Lung (tissue), 12 donors: ENCODE data around the gene SRSF6. TPM values are rescaled to one million over a fixed set of nuclear protein-coding genes. Genes with fewer than 3 reads are reported as not detected.
"Not testable (repeated sequence)": the region's sequence is repeated elsewhere in the genome, so short reads cannot be mapped to it uniquely, and the experiment has no call there.

Source experiments
- ATAC-seq: fragments of 200-7000 bp; cut with Tn5 transposase; one replicate; pipeline ENCODE4 v1.9.1; 2020; ENCODE audit warnings: moderate number of reproducible peaks; ENCODE audit not compliant: insufficient read depth, low FRiP score
- DNase-seq, 3 donors: peaks; one replicate each; pipeline ENCODE4 v3.0.0-alpha.2; 2013 to 2017
- H3K27ac ChIP-seq, 2 donors: one replicate each; pipeline ENCODE4 v1.5.1; 2013; ENCODE audit warnings: mild to moderate bottlenecking in 2 of 2, moderate library complexity in 2 of 2, control low read depth in 1 of 2, inconsistent platforms in 1 of 2, low read depth in 1 of 2, low read length in 1 of 2
- H3K27me3 ChIP-seq, 3 donors: one replicate each; pipeline ENCODE4 v1.5.1; 2013; ENCODE audit warnings: low read length in 2 of 3; ENCODE audit not compliant: control insufficient read depth in 3 of 3, insufficient read depth in 3 of 3
- H3K36me3 ChIP-seq, 4 donors: one replicate each; pipeline ENCODE4 v1.5.1; 2013; ENCODE audit warnings: low read length in 4 of 4, mild to moderate bottlenecking in 1 of 4, moderate library complexity in 1 of 4; ENCODE audit not compliant: control insufficient read depth in 4 of 4, insufficient read depth in 4 of 4
- H3K4me1 ChIP-seq, 5 donors: one replicate each; pipeline ENCODE4 v1.5.1; 2013; ENCODE audit warnings: low read length in 5 of 5, mild to moderate bottlenecking in 2 of 5, moderate library complexity in 1 of 5; ENCODE audit not compliant: control insufficient read depth in 5 of 5, insufficient read depth in 5 of 5
- H3K4me3 ChIP-seq: one replicate; pipeline ENCODE4 v1.5.1; 2013; ENCODE audit warnings: mild to moderate bottlenecking, control low read depth, moderate library complexity
- H3K9ac ChIP-seq, 2 donors: one replicate each; pipeline ENCODE4 v1.5.1; 2013; ENCODE audit warnings: low read length in 2 of 2, control low read depth in 1 of 2; ENCODE audit not compliant: insufficient read depth in 1 of 2
- H3K9me3 ChIP-seq, 4 donors: one replicate each; pipeline ENCODE4 v1.5.1; 2013; ENCODE audit warnings: low read length in 3 of 4, mild to moderate bottlenecking in 1 of 4, moderate library complexity in 1 of 4; ENCODE audit not compliant: control insufficient read depth in 4 of 4, insufficient read depth in 3 of 4
- whole genome bisulfite sequencing, 2 donors: extraction: QIAGEN DNeasy Blood & Tissue Kit; methylation state at CpG; one replicate each; pipeline ENCODE4 v1.1.7; 2013; 5-methylcytosine and 5-hydroxymethylcytosine counted together
- polyA plus RNA-seq, 2 donors: library from polyadenylated mRNA; stranded (reverse); fragments of 200-250 nt; gene quantifications; one replicate each; pipeline ENCODE4 v1.2.1, GENCODE V29; 2013
- total RNA-seq, 2 donors: library from RNA; depleted of rRNA in 1 of 2; stranded (reverse); fragments of >200 nt in 1 of 2; gene quantifications; one replicate each; pipeline ENCODE4 v1.2.1, GENCODE V29; 2014 to 2021
- TF ChIP-seq, protein P1 (sequence below): IDR thresholded peaks from 2 replicates; pipeline ENCODE4 v1.5.1; 2012; ENCODE audit warnings: mild to moderate bottlenecking; ENCODE audit errors: control extremely low read depth, extremely low read depth
- donor health status: control.
- donor health status: control.
- donor health status: Bipolar disorder and iron deficiency.
- donor health status: healthy.
- donor health status: DM: yes; HTN: yes; CAD: no.

Gene SRSF6
- total and polyA plus RNA-seq, 4 donors: 61.9 to 102 (median 94.5) TPM

DNA sequence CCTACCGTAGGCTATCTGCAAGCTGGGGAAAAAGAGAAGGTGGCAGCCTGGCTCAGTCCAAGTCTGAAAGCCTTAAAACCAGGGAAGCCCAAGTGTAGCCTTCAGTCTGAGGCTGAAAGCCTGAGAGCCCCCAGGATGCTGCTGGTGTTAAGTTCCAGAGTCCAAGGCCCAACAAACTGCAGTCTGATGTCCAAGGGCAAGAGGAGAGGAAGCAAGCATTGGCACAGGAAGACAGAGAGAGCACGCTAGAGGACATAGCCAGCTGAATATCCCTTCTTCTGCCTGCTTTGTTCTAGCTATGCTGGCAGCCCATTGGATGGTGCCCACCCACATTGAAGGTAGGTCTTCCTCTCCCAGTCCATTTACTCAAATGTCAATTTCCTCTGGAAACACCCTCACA lies 37.7 kb downstream of the SRSF6 start:
- no peak overlapping the region for H3K9ac ChIP-seq
- H3K9me3 ChIP-seq: peaks cover 0 to 3% (median 0%) of the 10 kb centered on the region in 4 donors
- no peak overlapping the region for H3K27ac ChIP-seq
- ATAC-seq (no peak), DNase-seq (no peak)
- no peak overlapping the region for H3K4me3 ChIP-seq
- H3K4me1 ChIP-seq: no peaks in the 10 kb centered on the region
- no peaks in the 10 kb centered on the region for H3K36me3 ChIP-seq
- TF ChIP-seq, protein P1, sequence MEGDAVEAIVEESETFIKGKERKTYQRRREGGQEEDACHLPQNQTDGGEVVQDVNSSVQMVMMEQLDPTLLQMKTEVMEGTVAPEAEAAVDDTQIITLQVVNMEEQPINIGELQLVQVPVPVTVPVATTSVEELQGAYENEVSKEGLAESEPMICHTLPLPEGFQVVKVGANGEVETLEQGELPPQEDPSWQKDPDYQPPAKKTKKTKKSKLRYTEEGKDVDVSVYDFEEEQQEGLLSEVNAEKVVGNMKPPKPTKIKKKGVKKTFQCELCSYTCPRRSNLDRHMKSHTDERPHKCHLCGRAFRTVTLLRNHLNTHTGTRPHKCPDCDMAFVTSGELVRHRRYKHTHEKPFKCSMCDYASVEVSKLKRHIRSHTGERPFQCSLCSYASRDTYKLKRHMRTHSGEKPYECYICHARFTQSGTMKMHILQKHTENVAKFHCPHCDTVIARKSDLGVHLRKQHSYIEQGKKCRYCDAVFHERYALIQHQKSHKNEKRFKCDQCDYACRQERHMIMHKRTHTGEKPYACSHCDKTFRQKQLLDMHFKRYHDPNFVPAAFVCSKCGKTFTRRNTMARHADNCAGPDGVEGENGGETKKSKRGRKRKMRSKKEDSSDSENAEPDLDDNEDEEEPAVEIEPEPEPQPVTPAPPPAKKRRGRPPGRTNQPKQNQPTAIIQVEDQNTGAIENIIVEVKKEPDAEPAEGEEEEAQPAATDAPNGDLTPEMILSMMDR: no peak
- H3K27me3 ChIP-seq: no peaks in the 10 kb centered on the region
- 64 to 83% methylated on average over 2 of the region's 2 CpGs for WGBS, 2 donors

DNA sequence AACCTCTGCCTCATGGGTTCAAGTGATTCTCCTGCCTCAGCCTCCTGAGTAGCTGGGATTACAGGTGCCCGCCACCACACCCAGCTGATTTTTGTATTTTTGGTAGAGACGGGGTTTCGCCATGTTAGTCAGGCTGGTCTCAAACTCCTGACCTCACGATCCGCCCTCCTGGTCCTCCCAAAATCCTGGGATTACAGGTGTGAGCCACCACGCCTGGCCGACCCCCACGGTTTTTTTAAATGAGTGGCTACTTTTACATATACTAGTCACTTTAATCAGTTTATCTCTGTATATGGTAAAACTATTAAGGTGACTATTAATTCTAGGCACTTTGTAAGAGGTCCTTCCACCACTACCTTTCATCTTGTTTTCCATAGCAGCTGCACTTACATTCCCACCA lies 44.3 kb downstream of the SRSF6 start:
- not testable (repeated sequence) for H3K9ac ChIP-seq, H3K4me1 ChIP-seq, H3K27ac ChIP-seq, DNase-seq, ATAC-seq, H3K9me3 ChIP-seq, H3K4me3 ChIP-seq, H3K36me3 ChIP-seq
- peaks cover 0 to 11% (median 10%) of the 10 kb centered on the region in 3 donors for H3K27me3 ChIP-seq
- WGBS, 2 donors: 95% methylated on average over 8 of the region's 8 CpGs

DNA sequence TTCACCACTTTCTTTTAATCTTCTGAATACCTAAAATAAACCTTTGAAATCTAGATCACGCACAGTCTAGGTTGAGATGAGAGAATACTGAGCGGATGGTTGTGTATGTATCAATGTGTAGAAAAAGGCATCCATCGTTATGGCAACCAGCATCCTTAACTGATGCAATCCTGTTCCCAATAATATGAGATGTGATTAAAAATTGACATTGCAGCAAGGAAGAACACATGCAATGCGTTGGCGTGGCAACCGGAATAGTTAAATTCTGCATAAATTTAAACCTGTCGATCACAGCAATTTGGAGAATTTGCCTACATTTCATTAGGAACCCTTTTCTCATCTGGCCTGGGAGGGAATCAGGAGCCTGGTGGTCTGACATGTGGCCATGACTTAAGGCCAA lies 48.5 kb downstream of the SRSF6 start:
- Histone ChIP-seq H3K4me1 (peaks cover 0 to 13% (median 0%) of the 10 kb centered on the region in 5 donors), H3K4me3 (no peak overlapping the region), H3K27me3 (peaks cover 2 to 19% (median 12%) of the 10 kb centered on the region in 3 donors), H3K36me3 (no peaks in the 10 kb centered on the region), H3K9me3 (no peaks in the 10 kb centered on the region), H3K27ac (no peak overlapping the region), H3K9ac (no peak overlapping the region)
- WGBS, 2 donors: 95 to 96% methylated on average over 7 of the region's 7 CpGs
- ATAC-seq (no peak), DNase-seq (no peak)
- TF ChIP-seq, protein P1: no peak

DNA sequence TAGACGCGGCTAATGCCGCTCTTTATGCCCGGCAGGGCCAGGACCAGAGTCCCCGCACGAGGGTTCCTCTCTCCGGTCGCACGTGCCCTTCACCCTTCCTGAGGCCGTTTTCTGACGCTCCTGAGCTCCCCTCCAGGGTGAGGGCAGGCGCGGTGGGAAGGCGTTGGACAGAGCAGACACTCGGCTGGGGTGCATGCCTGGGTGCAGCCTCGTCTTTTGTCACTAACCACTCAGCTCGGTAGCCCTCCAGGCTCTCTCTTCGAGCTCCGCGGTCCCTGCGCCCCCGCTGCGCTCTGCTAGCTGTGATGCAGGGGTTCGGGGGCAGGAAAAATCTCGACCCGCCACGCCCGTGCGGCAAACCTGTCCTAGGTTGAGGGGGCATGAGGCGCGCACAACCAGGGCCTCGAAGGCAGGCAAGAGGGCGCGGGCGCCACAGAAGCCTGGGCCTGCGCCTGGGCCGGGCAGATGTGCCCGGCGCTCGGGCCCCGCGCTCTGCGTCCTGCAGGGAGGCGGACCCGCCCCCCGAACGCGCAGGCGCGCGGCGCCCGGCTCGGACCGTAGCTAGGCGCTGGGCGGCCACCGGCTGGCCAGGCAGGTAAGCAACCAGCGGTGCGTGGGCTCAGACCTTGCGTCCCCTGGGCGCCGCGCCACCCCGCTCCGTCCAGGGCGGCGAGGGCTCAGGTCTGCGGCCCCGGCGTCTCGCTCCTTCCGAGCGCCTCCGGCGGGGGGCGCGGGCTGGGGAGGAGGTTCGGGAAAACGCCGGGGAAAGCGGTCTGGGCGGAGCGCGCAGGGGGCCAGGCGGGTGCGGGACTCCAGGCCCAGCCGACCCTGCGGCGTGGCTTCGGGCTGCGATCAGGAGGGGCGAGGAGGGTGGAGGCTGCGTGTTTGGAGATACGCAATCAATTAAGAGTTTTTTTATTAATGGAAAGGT lies 49.7 kb downstream of the SRSF6 start, which contains the start of gene L3MBTL1:
L3MBTL1 (plus strand) TSS at position 548 of the 931 bp plus-strand sequence. CDS start 5,807 bp downstream, outside the sequence.
- WGBS, 2 donors: 5% methylated on average over 81 to 95 of the region's 95 CpGs
- peak within 1 kb of the TSS; percentile 52 for H3K4me3 ChIP-seq
- H3K27me3 ChIP-seq: peaks cover 2 to 19% (median 12%) of the 10 kb centered on the region in 3 donors
- H3K4me1 ChIP-seq: peaks cover 0 to 13% (median 0%) of the 10 kb centered on the region in 5 donors
- TF ChIP-seq, protein P1: no peak
- DNase-seq (peak; percentile 35 to 62 (median 46)), ATAC-seq (peak; percentile 85)
- H3K9ac ChIP-seq: no peak within 1 kb of the TSS
- H3K9me3 ChIP-seq: no peaks in the 10 kb centered on the region
- no peaks in the 10 kb centered on the region for H3K36me3 ChIP-seq
- H3K27ac ChIP-seq: no peak within 1 kb of the TSS
